ENCODE measurements around the gene RUFY4.

- no peak for TF ChIP-seq CTCF (IDR thresholded peaks at IDR 0.05)
- no peak for TF ChIP-seq POLR2A (IDR thresholded peaks at IDR 0.05)
Observed at GRCh38 chr2:218041302-218042168, 27.5 kb upstream of the RUFY4 start.
